HEK293 (cell line): ENCODE data around the gene KLHDC9.

ENCODE experiments used
- ATF2 ChIP-seq: fragments of 450-650 bp; formaldehyde crosslinking; IDR thresholded peaks from 2 replicates; pipeline ENCODE4 v1.5.1; 2016; ENCODE audit warnings: missing biosample characterization, missing genetic modification characterization, low read depth
- HOXC10 ChIP-seq: sonication (generic); formaldehyde crosslinking; IDR thresholded peaks from 2 replicates; pipeline ENCODE4 v1.8.1; 2023; ENCODE audit warnings: mild to moderate bottlenecking, missing genetic modification reagents
- IKZF3 ChIP-seq: fragments of 450-650 bp; IDR thresholded peaks from 2 replicates; pipeline ENCODE4 v1.5.0; 2018; ENCODE audit warnings: missing biosample characterization, mild to moderate bottlenecking, missing genetic modification characterization, moderate library complexity
- KLF7 ChIP-seq: fragments of 450-650 bp; formaldehyde crosslinking; IDR thresholded peaks from 2 replicates; pipeline ENCODE4 v1.5.1; 2016; ENCODE audit warnings: missing biosample characterization, missing genetic modification characterization, borderline replicate concordance
- OVOL3 ChIP-seq: fragments of 450-650 bp; formaldehyde crosslinking; IDR thresholded peaks from 2 replicates; pipeline ENCODE4 v1.5.1; 2016; ENCODE audit warnings: missing biosample characterization, missing genetic modification characterization
- SETDB1 ChIP-seq: IDR thresholded peaks from one replicate; pipeline ENCODE4 v1.6.1; 2017; ENCODE audit warnings: mild to moderate bottlenecking, low read length, moderate library complexity, mixed read lengths; ENCODE audit not compliant: insufficient read length
- TRIM28 ChIP-seq: IDR thresholded peaks from 2 replicates; pipeline ENCODE4 v1.6.1; 2011; ENCODE audit warnings: low read length, control low read depth, borderline replicate concordance
- YY2 ChIP-seq: fragments of 450-650 bp; formaldehyde crosslinking; IDR thresholded peaks from 2 replicates; pipeline ENCODE4 v1.5.1; 2016; ENCODE audit warnings: missing biosample characterization, missing genetic modification characterization
- ZBTB49 ChIP-seq: fragments of 450-650 bp; formaldehyde crosslinking; IDR thresholded peaks from 2 replicates; pipeline ENCODE4 v1.5.1; 2016; ENCODE audit warnings: missing biosample characterization, missing genetic modification characterization, low read depth
- ZBTB8A ChIP-seq: fragments of 450-650 bp; formaldehyde crosslinking; IDR thresholded peaks from 2 replicates; pipeline ENCODE4 v1.5.1; 2016; ENCODE audit warnings: missing biosample characterization, missing genetic modification characterization
- ZNF132 ChIP-seq: fragments of 450-650 bp; formaldehyde crosslinking; IDR thresholded peaks from 2 replicates; pipeline ENCODE4 v1.5.1; 2017; ENCODE audit warnings: missing biosample characterization, missing genetic modification characterization, borderline replicate concordance
- ZNF133 ChIP-seq: fragments of 450-650 bp; formaldehyde crosslinking; IDR thresholded peaks from 2 replicates; pipeline ENCODE4 v1.5.1; 2016; ENCODE audit warnings: missing biosample characterization, missing genetic modification characterization
- ZNF155 ChIP-seq: fragments of 450-650 bp; formaldehyde crosslinking; IDR thresholded peaks from 2 replicates; pipeline ENCODE4 v1.5.1; 2016; ENCODE audit warnings: missing biosample characterization, missing genetic modification characterization
- ZNF202 ChIP-seq: fragments of 450-650 bp; formaldehyde crosslinking; IDR thresholded peaks from 2 replicates; pipeline ENCODE4 v1.5.1; 2016; ENCODE audit warnings: missing biosample characterization, missing genetic modification characterization, borderline replicate concordance
- ZNF211 ChIP-seq: fragments of 450-650 bp; formaldehyde crosslinking; IDR thresholded peaks from 2 replicates; pipeline ENCODE4 v1.5.1; 2016; ENCODE audit warnings: low read depth, missing biosample characterization, missing genetic modification characterization
- ZNF23 ChIP-seq: fragments of 450-650 bp; formaldehyde crosslinking; IDR thresholded peaks from 2 replicates; pipeline ENCODE4 v1.5.1; 2016; ENCODE audit warnings: missing biosample characterization, missing genetic modification characterization, borderline replicate concordance
- ZNF24 ChIP-seq: fragments of 450-650 bp; formaldehyde crosslinking; IDR thresholded peaks from 2 replicates; pipeline ENCODE4 v1.5.1; 2016; ENCODE audit warnings: missing biosample characterization, missing genetic modification characterization
- ZNF248 ChIP-seq: fragments of 450-650 bp; formaldehyde crosslinking; IDR thresholded peaks from 2 replicates; pipeline ENCODE4 v1.5.1; 2017; ENCODE audit warnings: missing biosample characterization, missing genetic modification characterization
- ZNF335 ChIP-seq: fragments of 450-650 bp; formaldehyde crosslinking; conservative IDR thresholded peaks from 2 replicates; pipeline ENCODE4 v1.5.1; 2016; ENCODE audit warnings: missing biosample characterization, missing genetic modification characterization
- ZNF366 ChIP-seq: fragments of 450-650 bp; formaldehyde crosslinking; conservative IDR thresholded peaks from 2 replicates; pipeline ENCODE4 v1.5.1; 2016; ENCODE audit warnings: missing biosample characterization, missing genetic modification characterization
- ZNF404 ChIP-seq: fragments of 450-650 bp; formaldehyde crosslinking; IDR thresholded peaks from 2 replicates; pipeline ENCODE4 v1.5.1; 2017; ENCODE audit warnings: missing biosample characterization, missing genetic modification characterization
- ZNF416 ChIP-seq: fragments of 450-650 bp; formaldehyde crosslinking; IDR thresholded peaks from 2 replicates; pipeline ENCODE4 v1.5.1; 2016; ENCODE audit warnings: missing biosample characterization, missing genetic modification characterization
- ZNF433 ChIP-seq: fragments of 450-650 bp; formaldehyde crosslinking; IDR thresholded peaks from 2 replicates; pipeline ENCODE4 v1.5.1; 2016; ENCODE audit warnings: missing biosample characterization, missing genetic modification characterization, low read depth
- ZNF610 ChIP-seq: fragments of 450-650 bp; formaldehyde crosslinking; IDR thresholded peaks from 2 replicates; pipeline ENCODE4 v1.5.1; 2016; ENCODE audit warnings: missing biosample characterization, missing genetic modification characterization, borderline replicate concordance
- ZNF626 ChIP-seq: fragments of 450-650 bp; sonication (Bioruptor Pico); formaldehyde crosslinking; IDR thresholded peaks from 2 replicates; pipeline ENCODE4 v1.5.1; 2018; ENCODE audit warnings: missing biosample characterization, missing genetic modification characterization, inconsistent platforms
- ZNF768 ChIP-seq: fragments of 450-650 bp; formaldehyde crosslinking; IDR thresholded peaks from 2 replicates; pipeline ENCODE4 v1.5.1; 2018; ENCODE audit warnings: missing biosample characterization, mild to moderate bottlenecking, missing genetic modification characterization
- ZNF843 ChIP-seq: fragments of 450-650 bp; formaldehyde crosslinking; IDR thresholded peaks from 2 replicates; pipeline ENCODE4 v1.5.1; 2016; ENCODE audit warnings: missing biosample characterization, missing genetic modification characterization
- ZSCAN23 ChIP-seq: fragments of 450-650 bp; formaldehyde crosslinking; IDR thresholded peaks from 2 replicates; pipeline ENCODE4 v1.5.1; 2016; ENCODE audit warnings: missing biosample characterization, missing genetic modification characterization
- TF ChIP-seq, protein P1 (sequence below): fragments of 450-650 bp; formaldehyde crosslinking; IDR thresholded peaks from 2 replicates; pipeline ENCODE4 v1.5.1; 2016; ENCODE audit warnings: missing biosample characterization, missing genetic modification characterization
- TF ChIP-seq, protein P2 (sequence below): fragments of 450-650 bp; formaldehyde crosslinking; IDR thresholded peaks from 2 replicates; pipeline ENCODE4 v1.5.1; 2017; ENCODE audit warnings: missing biosample characterization, missing genetic modification characterization
- TF ChIP-seq, protein P3 (sequence below): fragments of 450-650 bp; formaldehyde crosslinking; IDR thresholded peaks from 2 replicates; pipeline ENCODE4 v1.5.1; 2016; ENCODE audit warnings: missing biosample characterization, missing genetic modification characterization

The KLHDC9 gene

DNA sequence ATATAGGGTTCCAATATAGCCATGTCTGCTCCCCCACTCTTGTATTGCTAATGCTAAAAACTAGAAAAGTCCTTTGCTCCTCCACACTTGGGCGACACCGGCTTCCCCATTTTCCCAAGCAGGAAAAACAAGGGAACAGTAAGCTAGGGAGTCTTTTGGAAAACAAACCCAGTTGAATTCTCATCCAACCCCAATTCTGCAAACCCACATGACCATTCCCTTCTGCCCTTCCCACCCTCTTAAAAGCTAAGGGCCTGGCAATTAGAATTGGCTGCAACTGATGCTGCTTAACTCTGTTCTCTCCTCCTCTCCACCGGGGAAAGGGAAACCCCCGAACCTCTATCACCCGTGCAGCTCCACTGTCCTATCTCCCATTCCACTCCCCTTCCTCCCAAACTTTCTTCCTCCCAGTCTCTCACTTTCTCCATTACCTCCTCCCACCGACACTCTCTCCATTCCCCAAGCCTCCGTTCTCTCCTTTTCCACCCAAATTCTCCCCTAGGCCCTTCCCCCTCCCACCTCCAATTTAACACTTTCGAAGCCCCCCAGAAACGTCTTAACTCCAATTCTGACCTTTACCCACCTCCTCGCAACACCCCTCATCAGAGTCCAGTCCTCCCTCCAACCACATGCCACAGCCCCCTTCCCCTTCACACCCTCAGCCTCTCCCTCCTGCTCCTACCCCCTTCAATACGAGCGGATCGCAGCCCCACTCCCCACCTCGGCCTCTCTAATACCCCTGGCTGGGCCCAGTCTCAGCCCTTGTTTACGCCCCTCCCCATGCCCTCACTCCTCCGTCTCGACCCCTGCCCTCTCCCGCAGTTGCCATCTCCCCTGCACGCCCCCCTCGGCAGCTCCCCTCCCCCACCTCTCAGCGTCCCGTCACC lies 33.6 kb downstream of the KLHDC9 start (continued):
- TF ChIP-seq ZNF433 (tag by site-specific recombination), result no peak
- TF ChIP-seq ZNF202 (tag by site-specific recombination), result no peak
- 0 out of 2 replicates have a peak, but pooled peaks have one; percentile 66 for TF ChIP-seq ZNF610
- TF ChIP-seq ATF2 (tag by site-specific recombination), result no peak
- TF ChIP-seq, protein P1, sequence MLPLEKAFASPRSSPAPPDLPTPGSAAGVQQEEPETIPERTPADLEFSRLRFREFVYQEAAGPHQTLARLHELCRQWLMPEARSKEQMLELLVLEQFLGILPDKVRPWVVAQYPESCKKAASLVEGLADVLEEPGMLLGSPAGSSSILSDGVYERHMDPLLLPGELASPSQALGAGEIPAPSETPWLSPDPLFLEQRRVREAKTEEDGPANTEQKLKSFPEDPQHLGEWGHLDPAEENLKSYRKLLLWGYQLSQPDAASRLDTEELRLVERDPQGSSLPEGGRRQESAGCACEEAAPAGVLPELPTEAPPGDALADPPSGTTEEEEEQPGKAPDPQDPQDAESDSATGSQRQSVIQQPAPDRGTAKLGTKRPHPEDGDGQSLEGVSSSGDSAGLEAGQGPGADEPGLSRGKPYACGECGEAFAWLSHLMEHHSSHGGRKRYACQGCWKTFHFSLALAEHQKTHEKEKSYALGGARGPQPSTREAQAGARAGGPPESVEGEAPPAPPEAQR (tag by site-specific recombination), result no peak
- TF ChIP-seq ZNF404 (tag by site-specific recombination), result no peak
- no peak for TF ChIP-seq ZNF768 (tag by site-specific recombination)
- no peak for TF ChIP-seq ZNF133 (tag by site-specific recombination)
- no peak for TF ChIP-seq SETDB1
- no peak for TF ChIP-seq ZNF132 (tag by site-specific recombination)
- TF ChIP-seq ZNF23 (tag by site-specific recombination), result no peak
- peak; percentile 33 for TF ChIP-seq ZNF335 (tag by site-specific recombination)
- TF ChIP-seq TRIM28, result no peak
- 0 out of 2 replicates have a peak, but pooled peaks have one; percentile 41 for TF ChIP-seq IKZF3
- TF ChIP-seq ZNF24, result no peak
- no peak for TF ChIP-seq ZNF626 (tag by site-specific recombination)
- TF ChIP-seq OVOL3, result no peak
- no peak for TF ChIP-seq ZBTB49
- TF ChIP-seq, protein P2, sequence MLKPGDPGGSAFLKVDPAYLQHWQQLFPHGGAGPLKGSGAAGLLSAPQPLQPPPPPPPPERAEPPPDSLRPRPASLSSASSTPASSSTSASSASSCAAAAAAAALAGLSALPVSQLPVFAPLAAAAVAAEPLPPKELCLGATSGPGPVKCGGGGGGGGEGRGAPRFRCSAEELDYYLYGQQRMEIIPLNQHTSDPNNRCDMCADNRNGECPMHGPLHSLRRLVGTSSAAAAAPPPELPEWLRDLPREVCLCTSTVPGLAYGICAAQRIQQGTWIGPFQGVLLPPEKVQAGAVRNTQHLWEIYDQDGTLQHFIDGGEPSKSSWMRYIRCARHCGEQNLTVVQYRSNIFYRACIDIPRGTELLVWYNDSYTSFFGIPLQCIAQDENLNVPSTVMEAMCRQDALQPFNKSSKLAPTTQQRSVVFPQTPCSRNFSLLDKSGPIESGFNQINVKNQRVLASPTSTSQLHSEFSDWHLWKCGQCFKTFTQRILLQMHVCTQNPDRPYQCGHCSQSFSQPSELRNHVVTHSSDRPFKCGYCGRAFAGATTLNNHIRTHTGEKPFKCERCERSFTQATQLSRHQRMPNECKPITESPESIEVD, result no peak
- TF ChIP-seq ZNF211 (tag by site-specific recombination), result no peak
- peak; percentile 90 for TF ChIP-seq ZNF366 (tag by site-specific recombination)
- no peak for TF ChIP-seq HOXC10 (CRISPR knock-in tag)
- 0 out of 2 replicates have a peak, but pooled peaks have one; percentile 49 for TF ChIP-seq ZSCAN23
- no peak for TF ChIP-seq ZNF155 (tag by site-specific recombination)
- TF ChIP-seq, protein P3, sequence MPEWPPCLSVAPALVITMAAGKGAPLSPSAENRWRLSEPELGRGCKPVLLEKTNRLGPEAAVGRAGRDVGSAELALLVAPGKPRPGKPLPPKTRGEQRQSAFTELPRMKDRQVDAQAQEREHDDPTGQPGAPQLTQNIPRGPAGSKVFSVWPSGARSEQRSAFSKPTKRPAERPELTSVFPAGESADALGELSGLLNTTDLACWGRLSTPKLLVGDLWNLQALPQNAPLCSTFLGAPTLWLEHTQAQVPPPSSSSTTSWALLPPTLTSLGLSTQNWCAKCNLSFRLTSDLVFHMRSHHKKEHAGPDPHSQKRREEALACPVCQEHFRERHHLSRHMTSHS (tag by site-specific recombination), result no peak
- TF ChIP-seq KLF7 (tag by site-specific recombination), result no peak
- TF ChIP-seq YY2 (tag by site-specific recombination), result no peak
- TF ChIP-seq ZNF416, result peak; percentile 30; the same call in 1 of the 2 replicates
- TF ChIP-seq ZBTB8A (tag by site-specific recombination), result peak; percentile 42
- no peak for TF ChIP-seq ZNF248 (tag by site-specific recombination)
- TF ChIP-seq ZNF843 (tag by site-specific recombination), result peak; percentile 79
